Breast epithelium (tissue), 3 donors: ENCODE data around the gene DDX19B.

ENCODE experiments used
- CTCF ChIP-seq, 3 donors: fragments of 450-650 bp; IDR thresholded peaks; one replicate each; pipeline ENCODE4 v1.5.1; 2016 to 2017; ENCODE audit warnings: antibody characterized with exemption in 3 of 3, mild to moderate bottlenecking in 3 of 3, moderate library complexity in 3 of 3
- POLR2A ChIP-seq: fragments of 450-650 bp; IDR thresholded peaks from one replicate; pipeline ENCODE4 v1.6.1; 2016; ENCODE audit warnings: antibody characterized with exemption, mild to moderate bottlenecking, moderate library complexity

- TF ChIP-seq CTCF (IDR thresholded peaks at IDR 0.05) (no peak), POLR2A (no peak)
Measured at GRCh38 chr16:70349783-70350182, 50.8 kb downstream of the DDX19B start.
